Lung (tissue), 12 donors: ENCODE measurements around the gene P2RX2. TPM values are rescaled to one million over a fixed set of nuclear protein-coding genes. Genes with fewer than 3 reads are reported as not detected.

Source experiments
- ATAC-seq: fragments of 200-7000 bp; cut with Tn5 transposase; one replicate; pipeline ENCODE4 v1.9.1; 2020; ENCODE audit warnings: moderate number of reproducible peaks; ENCODE audit not compliant: insufficient read depth, low FRiP score
- DNase-seq, 3 donors: peaks; one replicate each; pipeline ENCODE4 v3.0.0-alpha.2; 2013 to 2017
- H3K27ac ChIP-seq, 2 donors: one replicate each; pipeline ENCODE4 v1.5.1; 2013; ENCODE audit warnings: mild to moderate bottlenecking in 2 of 2, moderate library complexity in 2 of 2, control low read depth in 1 of 2, inconsistent platforms in 1 of 2, low read depth in 1 of 2, low read length in 1 of 2
- H3K27me3 ChIP-seq, 3 donors: one replicate each; pipeline ENCODE4 v1.5.1; 2013; ENCODE audit warnings: low read length in 2 of 3; ENCODE audit not compliant: control insufficient read depth in 3 of 3, insufficient read depth in 3 of 3
- H3K36me3 ChIP-seq, 4 donors: one replicate each; pipeline ENCODE4 v1.5.1; 2013; ENCODE audit warnings: low read length in 4 of 4, mild to moderate bottlenecking in 1 of 4, moderate library complexity in 1 of 4; ENCODE audit not compliant: control insufficient read depth in 4 of 4, insufficient read depth in 4 of 4
- H3K4me1 ChIP-seq, 5 donors: one replicate each; pipeline ENCODE4 v1.5.1; 2013; ENCODE audit warnings: low read length in 5 of 5, mild to moderate bottlenecking in 2 of 5, moderate library complexity in 1 of 5; ENCODE audit not compliant: control insufficient read depth in 5 of 5, insufficient read depth in 5 of 5
- H3K4me3 ChIP-seq: one replicate; pipeline ENCODE4 v1.5.1; 2013; ENCODE audit warnings: mild to moderate bottlenecking, control low read depth, moderate library complexity
- H3K9ac ChIP-seq, 2 donors: one replicate each; pipeline ENCODE4 v1.5.1; 2013; ENCODE audit warnings: low read length in 2 of 2, control low read depth in 1 of 2; ENCODE audit not compliant: insufficient read depth in 1 of 2
- H3K9me3 ChIP-seq, 4 donors: one replicate each; pipeline ENCODE4 v1.5.1; 2013; ENCODE audit warnings: low read length in 3 of 4, mild to moderate bottlenecking in 1 of 4, moderate library complexity in 1 of 4; ENCODE audit not compliant: control insufficient read depth in 4 of 4, insufficient read depth in 3 of 4
- CTCF ChIP-seq: IDR thresholded peaks from 2 replicates; pipeline ENCODE4 v1.5.1; 2012; ENCODE audit warnings: mild to moderate bottlenecking; ENCODE audit errors: control extremely low read depth, extremely low read depth
- WGBS, 2 donors: extraction: QIAGEN DNeasy Blood & Tissue Kit; methylation state at CpG; one replicate each; pipeline ENCODE4 v1.1.7; 2013; 5-methylcytosine and 5-hydroxymethylcytosine counted together
- polyA plus RNA-seq, 2 donors: library from polyadenylated mRNA; stranded (reverse); fragments of 200-250 nt; gene quantifications; one replicate each; pipeline ENCODE4 v1.2.1, GENCODE V29; 2013
- total RNA-seq, 2 donors: library from RNA; depleted of rRNA in 1 of 2; stranded (reverse); fragments of >200 nt in 1 of 2; gene quantifications; one replicate each; pipeline ENCODE4 v1.2.1, GENCODE V29; 2014 to 2021
- donor health status: control.
- donor health status: control.
- donor health status: Bipolar disorder and iron deficiency.
- donor health status: healthy.
- donor health status: DM: yes; HTN: yes; CAD: no.

Gene P2RX2
- total and polyA plus RNA-seq, 4 donors: 0.05 to 3.4 (median 0.90) TPM

- no peak for TF ChIP-seq CTCF
Measured at GRCh38 chr12:132572801-132573760, 45.5 kb upstream of the P2RX2 start.

GRCh38 chr12:132574271-132574996 is 44.1 kb upstream of the P2RX2 start:
- H3K36me3 ChIP-seq: peaks cover 3 to 52% (median 26%) of the 10 kb centered on the region in 4 donors
- WGBS, 2 donors: 96 to 97% methylated on average over 39 of the region's 39 CpGs
- H3K4me1 ChIP-seq: peaks cover 0 to 4% (median 0%) of the 10 kb centered on the region in 5 donors
- H3K9me3 ChIP-seq: peaks cover 0 to 3% (median 0%) of the 10 kb centered on the region in 4 donors
- H3K9ac ChIP-seq: no peak overlapping the region
- H3K27ac ChIP-seq: no peak overlapping the region
- DNase-seq (no peak), ATAC-seq (no peak)
- H3K27me3 ChIP-seq: no peaks in the 10 kb centered on the region
- no peak for TF ChIP-seq CTCF
- H3K4me3 ChIP-seq: no peak overlapping the region

More at GRCh38 chr12:132572801-132573760, 45.5 kb upstream of the P2RX2 start:
- no peaks in the 10 kb centered on the region for H3K27me3 ChIP-seq
- H3K27ac ChIP-seq: no peak overlapping the region
- H3K36me3 ChIP-seq: peaks cover 3 to 53% (median 19%) of the 10 kb centered on the region in 4 donors
- ATAC-seq (no peak), DNase-seq (no peak)
- WGBS, 2 donors: 90 to 96% methylated on average over 35 to 36 of the region's 36 CpGs
- H3K9ac ChIP-seq: no peak overlapping the region
- peaks cover 0 to 4% (median 0%) of the 10 kb centered on the region in 5 donors for H3K4me1 ChIP-seq
- no peak overlapping the region for H3K4me3 ChIP-seq
- peaks cover 0 to 3% (median 0%) of the 10 kb centered on the region in 4 donors for H3K9me3 ChIP-seq

GRCh38 chr12:132575661-132576060 is 42.9 kb upstream of the P2RX2 start:
- Histone ChIP-seq H3K4me1 (peaks cover 0 to 4% (median 0%) of the 10 kb centered on the region in 5 donors), H3K9me3 (peaks cover 0 to 3% (median 0%) of the 10 kb centered on the region in 4 donors), H3K27ac (no peak overlapping the region), H3K36me3 (peaks cover 6 to 48% (median 27%) of the 10 kb centered on the region in 4 donors), H3K27me3 (no peaks in the 10 kb centered on the region), H3K4me3 (no peak overlapping the region), H3K9ac (no peak overlapping the region)
- WGBS, 2 donors: 95 to 97% methylated on average over 10 to 11 of the region's 11 CpGs
- no peak for DNase-seq
- ATAC-seq: no peak
- TF ChIP-seq CTCF: no peak
